AG04449 (cell line): Measurements from ENCODE around the gene COX19.

Experiments
- CTCF ChIA-PET: fragments of 350-600 bp; formaldehyde crosslinking; extraction: SDS; loops from one replicate; lab custom pipeline; 2021; ENCODE audit warnings: antibody characterized with exemption; lab: Yijun Ruan, JAX
- POLR2A ChIA-PET: fragments of 400-600, 350-600 bp; formaldehyde crosslinking; extraction: SDS; loops from one replicate; lab custom pipeline; 2020; ENCODE audit warnings: antibody characterized with exemption, inconsistent platforms; lab: Yijun Ruan, JAX
- DNase-seq: peaks from one replicate; pipeline ENCODE4 v3.0.0-alpha.2; 2010; ENCODE audit warnings: low read depth, low spot score
- H3K4me3 ChIP-seq: 2 replicates; pipeline ENCODE4 v1.5.1; 2011; ENCODE audit warnings: low read depth, mild to moderate bottlenecking, control low read depth, low read length
- TF ChIP-seq, protein P1 (sequence below): IDR thresholded peaks from one replicate; pipeline ENCODE4 v1.5.1; 2011; ENCODE audit warnings: mild to moderate bottlenecking, moderate library complexity, low read length, control low read depth, inconsistent platforms; ENCODE audit not compliant: insufficient read depth; ENCODE audit errors: missing control alignments

The COX19 gene

DNA sequence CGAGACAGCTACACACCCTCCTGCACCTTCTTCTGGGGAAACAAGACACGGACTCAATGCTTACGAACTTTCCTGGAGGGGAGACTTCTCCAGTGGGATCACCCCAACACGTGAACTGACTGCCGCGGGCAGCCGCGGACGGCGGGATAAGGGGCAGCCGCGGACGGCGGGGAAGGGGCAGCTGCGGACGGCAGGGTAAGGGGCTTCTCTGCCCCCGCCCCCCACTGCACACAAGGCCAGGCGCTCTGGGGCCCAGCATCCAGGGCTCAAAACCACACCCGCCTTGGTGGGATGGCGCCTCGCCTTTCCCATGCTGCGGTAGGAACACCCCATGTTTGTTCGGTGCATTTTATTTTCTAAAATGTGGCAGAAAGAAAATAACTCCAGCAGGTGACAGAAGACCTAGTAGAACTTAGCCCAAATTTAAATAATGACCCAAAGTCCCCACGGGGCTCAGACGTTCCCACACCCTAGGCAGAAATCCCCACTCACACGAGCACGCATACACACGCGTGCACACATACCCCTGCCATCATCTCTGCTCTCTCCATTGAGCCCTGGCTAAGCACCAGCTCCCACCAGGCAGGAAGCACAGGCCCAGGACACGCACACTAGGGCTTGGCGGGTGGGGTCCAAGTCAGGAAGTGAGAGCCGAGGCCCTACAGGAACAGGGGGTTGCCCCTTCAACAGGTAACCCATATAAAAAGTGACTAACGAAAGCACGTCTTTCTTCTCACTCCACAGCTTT lies 42.4 kb upstream of the COX19 start:
- CTCF ChIA-PET = interaction anchor here (1.2 to 1.4 kb wide), 2 partner anchors 25 to 48 kb away, joined by 4 to 5 read pairs; no protein-coding TSS in a partner anchor
- DNase-seq = no peak
- TF ChIP-seq, protein P1, sequence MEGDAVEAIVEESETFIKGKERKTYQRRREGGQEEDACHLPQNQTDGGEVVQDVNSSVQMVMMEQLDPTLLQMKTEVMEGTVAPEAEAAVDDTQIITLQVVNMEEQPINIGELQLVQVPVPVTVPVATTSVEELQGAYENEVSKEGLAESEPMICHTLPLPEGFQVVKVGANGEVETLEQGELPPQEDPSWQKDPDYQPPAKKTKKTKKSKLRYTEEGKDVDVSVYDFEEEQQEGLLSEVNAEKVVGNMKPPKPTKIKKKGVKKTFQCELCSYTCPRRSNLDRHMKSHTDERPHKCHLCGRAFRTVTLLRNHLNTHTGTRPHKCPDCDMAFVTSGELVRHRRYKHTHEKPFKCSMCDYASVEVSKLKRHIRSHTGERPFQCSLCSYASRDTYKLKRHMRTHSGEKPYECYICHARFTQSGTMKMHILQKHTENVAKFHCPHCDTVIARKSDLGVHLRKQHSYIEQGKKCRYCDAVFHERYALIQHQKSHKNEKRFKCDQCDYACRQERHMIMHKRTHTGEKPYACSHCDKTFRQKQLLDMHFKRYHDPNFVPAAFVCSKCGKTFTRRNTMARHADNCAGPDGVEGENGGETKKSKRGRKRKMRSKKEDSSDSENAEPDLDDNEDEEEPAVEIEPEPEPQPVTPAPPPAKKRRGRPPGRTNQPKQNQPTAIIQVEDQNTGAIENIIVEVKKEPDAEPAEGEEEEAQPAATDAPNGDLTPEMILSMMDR = no peak
- POLR2A ChIA-PET = no interaction called here
- no peak overlapping the region for H3K4me3 ChIP-seq

DNA sequence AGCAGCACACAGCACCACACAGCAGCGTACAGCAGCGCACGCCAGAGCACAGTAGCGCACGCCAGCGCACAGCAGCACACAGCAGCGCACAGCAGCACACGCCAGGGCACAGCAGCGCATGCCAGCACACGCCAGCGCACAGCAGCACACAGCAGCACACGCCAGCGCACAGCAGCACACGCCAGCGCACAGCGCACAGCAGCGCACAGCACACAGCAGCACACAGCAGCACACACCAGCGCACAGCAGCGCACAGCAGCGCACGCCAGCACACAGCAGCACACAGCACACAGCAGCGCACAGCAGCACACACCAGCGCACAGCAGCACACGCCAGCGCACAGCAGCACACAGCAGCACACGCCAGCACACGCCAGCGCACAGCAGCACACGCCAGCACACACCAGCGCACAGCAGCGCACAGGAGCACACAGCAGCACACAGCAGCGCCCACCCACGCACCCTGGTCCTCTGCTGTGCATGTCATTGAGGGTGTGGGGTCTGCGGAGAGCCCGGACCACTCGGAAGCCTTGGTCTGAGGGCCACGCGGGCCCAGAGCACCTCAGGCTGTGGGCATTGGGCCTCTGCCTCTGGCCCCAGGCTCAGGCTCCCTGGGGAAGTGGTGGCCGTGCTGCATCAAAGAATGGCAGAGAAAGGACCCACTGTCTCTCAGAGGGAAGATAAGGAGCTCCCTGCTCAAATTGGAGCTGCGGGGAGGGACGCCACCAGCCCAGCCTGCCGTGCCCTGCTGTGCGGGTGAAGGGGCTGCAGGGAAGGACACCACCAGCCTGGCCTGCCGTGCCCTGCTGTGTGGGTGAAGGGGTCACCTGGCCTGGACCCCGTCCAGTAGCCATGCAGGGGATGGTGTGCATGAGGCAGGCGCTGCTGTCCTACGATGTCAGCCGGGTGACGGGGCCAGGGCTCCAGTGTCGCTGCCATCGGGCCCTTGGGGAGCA lies 41.5 kb upstream of the COX19 start:
- H3K4me3 ChIP-seq = no peak overlapping the region
- POLR2A ChIA-PET = no interaction called here
- CTCF ChIA-PET = interaction anchor here (1.2 kb wide), 1 partner anchor 24 kb away, joined by 5 read pairs; no protein-coding TSS in a partner anchor
- TF ChIP-seq, protein P1 = no peak
- DNase-seq = no peak

- ChIA-PET CTCF (no interaction called here), POLR2A (no interaction called here)
- DNase-seq = no peak
- no peak overlapping the region for H3K4me3 ChIP-seq
- TF ChIP-seq, protein P1 = no peak
These were observed 40.1 kb upstream of the COX19 start for GRCh38 chr7:1015196-1016121.

GRCh38 chr7:1014681-1015080 lies 39.3 kb upstream of the COX19 start:
- TF ChIP-seq, protein P1 = no peak
- DNase-seq = no peak
- ChIA-PET POLR2A (no interaction called here), CTCF (interaction anchor here (1.1 to 3.5 kb wide), 3 partner anchors 18 to 26 kb away, joined by 3 to 22 read pairs (median 3); no protein-coding TSS in a partner anchor)
- no peak overlapping the region for H3K4me3 ChIP-seq

- POLR2A ChIA-PET = no interaction called here
- CTCF ChIA-PET = interaction anchor here (1.1 to 3.5 kb wide), 5 partner anchors 17 to 73 kb away, joined by 3 to 22 read pairs (median 3); partner anchors contain the start of gene GPR146
These were observed 38.2 kb upstream of the COX19 start for GRCh38 chr7:1013581-1013980.

More at GRCh38 chr7:1013581-1013980, 38.2 kb upstream of the COX19 start:
- DNase-seq = no peak
- TF ChIP-seq, protein P1 = no peak
- no peak overlapping the region for H3K4me3 ChIP-seq
